SK-N-MC (cell line): ENCODE results near the gene COL4A1.

ENCODE experiments used
- DNase-seq: peaks from one replicate; pipeline ENCODE4 v3.0.0-alpha.2; 2011; ENCODE audit warnings: low read depth, low spot score
- H3K27ac ChIP-seq: fragments of 200-600 bp; sonication (generic); 2 replicates; pipeline ENCODE4 v1.5.1; 2016; ENCODE audit warnings: mixed run types
- H3K36me3 ChIP-seq: fragments of 200-600 bp; sonication (generic); 2 replicates; pipeline ENCODE4 v1.6.1; 2017; ENCODE audit warnings: antibody characterized with exemption, low read length, mixed read lengths; ENCODE audit not compliant: insufficient read depth
- H3K4me3 ChIP-seq: fragments of 200-600 bp; sonication (generic); 2 replicates; pipeline ENCODE4 v1.5.1; 2016
- H3K9ac ChIP-seq: fragments of 200-600 bp; sonication (generic); 2 replicates; pipeline ENCODE4 v1.8.0; 2017; ENCODE audit warnings: mixed run types, mixed read lengths; ENCODE audit not compliant: insufficient read length
- H3K9me3 ChIP-seq: fragments of 200-600 bp; sonication (generic); 2 replicates; pipeline ENCODE4 v1.6.1; 2017; ENCODE audit warnings: low read depth, mild to moderate bottlenecking, antibody characterized with exemption, low read length, moderate library complexity, mixed read lengths
- EZH2 ChIP-seq: fragments of 200-600 bp; sonication (generic); IDR thresholded peaks from one replicate; pipeline ENCODE4 v1.6.1; 2017; ENCODE audit warnings: antibody characterized with exemption
- FOXP2 ChIP-seq: optimal IDR thresholded peaks from 2 replicates; pipeline ENCODE3; 2011; ENCODE audit warnings: mild to moderate bottlenecking, moderate library complexity; ENCODE audit not compliant: insufficient read depth; ENCODE audit errors: extremely low read length, control extremely low read depth
- POLR2AphosphoS5 ChIP-seq: IDR thresholded peaks from 2 replicates; pipeline ENCODE4 v1.6.1; 2012; ENCODE audit warnings: mild to moderate bottlenecking, low read depth, low read length, borderline replicate concordance

Gene COL4A1

GRCh38 chr13:110138700-110139036 is 168.3 kb downstream of the COL4A1 start:
- Histone ChIP-seq H3K9ac (no peak overlapping the region), H3K4me3 (no peak overlapping the region), H3K9me3 (no peaks in the 10 kb centered on the region; the same call in 1 of the 2 replicates), H3K36me3 (no peaks in the 10 kb centered on the region), H3K27ac (no peak overlapping the region)
- no peak for TF ChIP-seq FOXP2
- no peak for TF ChIP-seq POLR2AphosphoS5
- no peak for TF ChIP-seq EZH2
- no peak for DNase-seq

GRCh38 chr13:110138010-110138699 is 168.8 kb downstream of the COL4A1 start:
- Histone ChIP-seq H3K36me3 (no peaks in the 10 kb centered on the region), H3K4me3 (peak overlapping the region; percentile 77), H3K9me3 (no peaks in the 10 kb centered on the region; the same call in 1 of the 2 replicates), H3K9ac (peak overlapping the region; percentile 19), H3K27ac (no peak overlapping the region)
- no peak for DNase-seq
- TF ChIP-seq POLR2AphosphoS5: no peak
- no peak for TF ChIP-seq FOXP2
- TF ChIP-seq EZH2: no peak

- no peaks in the 10 kb centered on the region for H3K36me3 ChIP-seq
- H3K4me3 ChIP-seq: peak overlapping the region; percentile 77
- no peaks in the 10 kb centered on the region; the same call in 1 of the 2 replicates for H3K9me3 ChIP-seq
- H3K27ac ChIP-seq: no peak overlapping the region
- peak; percentile 22 for DNase-seq
- peak overlapping the region; percentile 19 for H3K9ac ChIP-seq
- TF ChIP-seq FOXP2 (no peak), EZH2 (no peak), POLR2AphosphoS5 (no peak)
Observed at GRCh38 chr13:110137680-110138009, 169.3 kb downstream of the COL4A1 start.

- Histone ChIP-seq H3K9me3 (no peaks in the 10 kb centered on the region), H3K27ac (no peak overlapping the region), H3K4me3 (peak overlapping the region; percentile 77), H3K36me3 (no peaks in the 10 kb centered on the region), H3K9ac (peak overlapping the region; percentile 18)
- DNase-seq: no peak
- TF ChIP-seq FOXP2 (no peak), POLR2AphosphoS5 (no peak), EZH2 (no peak)
Observed at GRCh38 chr13:110136660-110137585, 170.0 kb downstream of the COL4A1 start.

GRCh38 chr13:110135977-110136597 is 170.9 kb downstream of the COL4A1 start:
- H3K4me3 ChIP-seq: no peak overlapping the region
- DNase-seq: no peak
- H3K27ac ChIP-seq: no peak overlapping the region

GRCh38 chr13:110134801-110135200 is 172.2 kb downstream of the COL4A1 start:
- Histone ChIP-seq H3K27ac (no peak overlapping the region), H3K9ac (no peak overlapping the region), H3K36me3 (no peaks in the 10 kb centered on the region), H3K9me3 (no peaks in the 10 kb centered on the region), H3K4me3 (no peak overlapping the region)
- DNase-seq: no peak
- TF ChIP-seq POLR2AphosphoS5 (no peak), FOXP2 (no peak), EZH2 (no peak)

More at GRCh38 chr13:110135977-110136597, 170.9 kb downstream of the COL4A1 start:
- TF ChIP-seq FOXP2 (no peak), POLR2AphosphoS5 (no peak), EZH2 (no peak)
- H3K9me3 ChIP-seq: no peaks in the 10 kb centered on the region
- no peak overlapping the region for H3K9ac ChIP-seq
- no peaks in the 10 kb centered on the region for H3K36me3 ChIP-seq

- H3K4me3 ChIP-seq: no peak overlapping the region
- no peaks in the 10 kb centered on the region for H3K36me3 ChIP-seq
- no peak overlapping the region for H3K9ac ChIP-seq
- no peak for TF ChIP-seq EZH2
- no peak for TF ChIP-seq POLR2AphosphoS5
- no peak for TF ChIP-seq FOXP2
- no peak overlapping the region for H3K27ac ChIP-seq
- no peaks in the 10 kb centered on the region for H3K9me3 ChIP-seq
- no peak for DNase-seq
Observed at GRCh38 chr13:110133425-110134235, 173.3 kb downstream of the COL4A1 start.
